ENCODE data around the gene RPL18. TPM values are rescaled to one million over a fixed set of nuclear protein-coding genes. Genes with fewer than 3 reads are reported as not detected.
A peak's percentile ranks its signal among the peaks of the same experiment; 100 is the strongest.
"Not testable (repeated sequence)": the region's sequence is repeated elsewhere in the genome, so short reads cannot be mapped to it uniquely, and the experiment has no call there.

The RPL18 gene
- total RNA-seq, result 1,626 and 2,230 TPM in 2 replicates

DNA sequence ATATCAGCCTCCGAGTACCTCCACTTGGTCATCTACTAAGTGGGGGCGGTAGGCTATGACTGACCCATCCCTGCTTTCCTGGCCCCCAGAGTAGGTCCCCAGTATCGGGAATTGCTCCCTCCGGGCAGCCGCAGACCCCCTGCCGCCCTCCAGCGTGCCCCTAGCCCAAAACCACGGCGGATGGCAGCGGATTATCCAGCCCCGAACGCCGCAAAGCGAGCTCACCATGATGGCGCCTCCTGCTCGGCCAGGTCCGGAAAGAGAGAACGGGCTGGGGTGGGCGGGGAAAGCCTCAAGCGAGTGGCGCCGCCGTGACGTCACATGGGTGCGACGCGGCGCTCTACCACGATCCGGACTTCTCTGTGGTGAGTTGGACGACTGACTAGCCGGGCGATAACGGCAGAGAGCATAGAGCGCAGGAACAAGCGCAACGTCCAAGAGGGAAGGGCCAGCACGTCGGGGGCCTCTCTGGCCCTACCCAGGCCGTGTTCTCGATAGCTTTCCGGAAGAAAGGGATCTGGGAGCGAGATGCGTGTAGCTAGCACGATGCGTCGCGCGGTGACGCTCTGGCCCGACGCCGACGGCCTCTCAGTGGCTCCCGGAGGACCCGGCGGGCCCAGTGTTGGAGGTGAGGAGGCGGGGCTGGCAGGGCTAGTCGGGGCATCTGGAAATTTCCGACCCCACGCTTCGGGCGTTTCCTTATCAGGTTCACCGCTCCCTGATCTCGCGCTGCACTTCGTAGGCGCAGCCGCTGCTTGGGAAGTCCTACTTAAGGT, at the start of gene RPL18, which contains the start of gene SPHK2:
TSS of gene RPL18 (minus strand) at position 263 of the 776 bp plus-strand sequence. CDS start at position 228, 35 bp downstream.
TSS of gene SPHK2 (plus strand) at position 591 of the 776 bp plus-strand sequence. CDS start 1,009 bp downstream, outside the sequence.
- peak; percentile 100 for DNase-seq

DNA sequence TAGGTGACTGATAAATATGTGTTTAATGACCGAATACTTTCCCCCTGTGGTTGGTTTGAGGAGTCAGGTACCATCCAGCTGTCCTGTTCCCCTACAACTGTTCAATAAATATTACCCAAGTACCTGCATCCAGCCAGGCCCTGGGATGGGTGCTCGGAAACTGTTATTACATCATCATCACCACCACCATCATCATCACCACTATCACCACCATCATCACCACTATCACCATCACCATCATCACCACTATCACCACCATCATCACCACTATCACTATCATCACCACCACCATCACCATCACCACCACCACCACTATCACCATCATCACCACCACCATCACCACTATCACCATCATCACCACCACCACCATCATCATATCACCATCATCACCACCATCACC, 49.8 kb upstream of the RPL18 start:
- no peak for DNase-seq

DNA sequence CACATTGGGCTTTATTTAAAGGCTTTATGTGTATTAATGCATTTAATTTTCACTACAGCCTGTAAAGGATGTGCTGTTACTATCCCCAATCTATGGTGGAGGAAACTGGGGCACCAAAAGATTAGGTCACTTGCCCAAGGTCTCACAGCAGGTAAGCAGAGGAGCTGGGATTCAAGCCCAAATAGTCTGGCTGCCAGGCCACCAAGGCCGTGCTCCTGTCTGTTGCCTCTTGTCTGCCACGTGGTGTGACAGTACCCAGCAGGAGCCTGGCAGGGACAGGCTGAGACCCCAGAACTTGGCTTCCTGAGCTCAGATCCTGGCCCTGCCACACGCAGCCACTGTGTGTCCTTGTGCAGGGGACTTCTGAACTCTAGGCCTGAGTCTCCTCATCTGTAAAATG, 49.4 kb upstream of the RPL18 start:
- no peak for DNase-seq

DNA sequence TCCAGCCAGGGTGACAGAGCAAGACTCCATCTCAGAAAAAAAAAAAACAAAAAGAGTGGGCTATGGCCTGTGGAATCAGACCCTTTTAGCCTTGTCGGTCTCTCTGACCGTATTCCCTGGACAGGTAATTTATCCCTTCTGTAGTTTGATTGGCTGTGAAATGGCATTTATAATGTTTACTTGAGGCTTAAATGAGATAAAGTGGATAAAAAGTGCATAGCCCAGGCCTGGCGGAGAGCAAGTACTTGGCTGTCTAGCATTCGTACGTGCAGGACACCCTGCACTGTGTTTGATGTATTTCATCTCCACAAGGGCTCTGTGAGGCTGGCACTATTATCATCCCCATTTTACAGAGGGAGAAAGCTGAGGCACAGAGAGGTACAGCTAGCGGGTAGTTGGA, 46.8 kb upstream of the RPL18 start:
- DNase-seq, result no peak

DNA sequence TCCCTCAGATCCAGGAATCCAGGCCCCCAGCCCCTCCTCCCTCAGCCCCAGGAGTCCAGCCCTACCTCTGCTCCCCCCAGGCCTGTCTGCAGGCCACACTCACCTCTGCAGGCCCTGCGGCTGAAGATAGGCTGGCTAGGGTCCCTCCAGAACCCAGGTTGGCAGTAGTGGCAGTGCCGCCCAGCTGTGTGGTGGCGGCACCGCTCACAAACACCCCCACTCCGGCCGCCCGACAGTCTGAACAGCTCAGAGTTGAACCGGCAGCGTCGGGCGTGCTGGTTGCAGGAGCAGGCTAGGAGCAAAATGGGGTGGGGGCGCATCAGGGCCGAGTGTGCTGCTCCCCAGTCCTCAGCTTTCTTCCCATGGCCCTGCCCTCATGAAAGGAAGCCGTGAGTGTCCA, 45.5 kb upstream of the RPL18 start:
- no peak for DNase-seq

DNA sequence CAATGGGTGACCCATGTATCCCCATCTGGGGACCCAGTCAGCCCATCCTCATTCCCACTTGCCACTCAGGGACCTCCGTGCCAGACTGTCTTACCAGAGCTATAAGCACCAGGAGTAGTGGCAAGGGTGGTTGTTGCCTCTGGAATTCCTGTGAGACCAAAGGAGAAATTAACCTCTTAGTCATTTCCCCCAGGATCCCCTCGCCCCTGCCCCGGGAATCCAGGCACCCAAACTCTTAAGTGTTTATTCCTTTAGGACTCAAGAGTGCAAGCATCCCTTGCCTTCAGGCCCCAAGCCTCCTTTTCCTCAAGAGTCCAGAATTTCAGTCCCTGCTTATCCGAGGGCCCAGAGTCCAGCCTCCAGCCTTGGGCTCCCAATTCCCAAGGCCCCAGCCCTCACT, 44.7 kb upstream of the RPL18 start:
- no peak for DNase-seq

DNA sequence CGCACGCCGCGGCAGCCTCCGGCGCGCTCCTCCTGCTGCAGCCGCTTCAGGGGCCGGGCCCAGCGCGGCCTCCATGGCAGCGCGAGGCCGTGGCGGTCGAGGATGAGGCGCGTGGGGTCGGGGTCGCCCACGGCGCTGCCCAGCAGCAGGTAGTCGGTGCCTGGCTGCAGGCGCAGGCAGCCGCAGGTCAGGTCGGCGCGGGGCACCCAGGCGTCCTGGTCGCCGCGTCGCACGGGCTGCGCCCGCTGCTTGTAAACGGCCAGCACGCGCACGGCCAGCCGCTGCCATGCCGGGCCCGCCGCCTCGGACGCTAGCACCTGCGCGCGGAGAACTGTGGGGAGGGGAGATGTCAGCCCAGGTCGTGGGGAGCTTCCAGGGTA, 42.7 kb upstream of the RPL18 start:
- DNase-seq, result no peak

DNA sequence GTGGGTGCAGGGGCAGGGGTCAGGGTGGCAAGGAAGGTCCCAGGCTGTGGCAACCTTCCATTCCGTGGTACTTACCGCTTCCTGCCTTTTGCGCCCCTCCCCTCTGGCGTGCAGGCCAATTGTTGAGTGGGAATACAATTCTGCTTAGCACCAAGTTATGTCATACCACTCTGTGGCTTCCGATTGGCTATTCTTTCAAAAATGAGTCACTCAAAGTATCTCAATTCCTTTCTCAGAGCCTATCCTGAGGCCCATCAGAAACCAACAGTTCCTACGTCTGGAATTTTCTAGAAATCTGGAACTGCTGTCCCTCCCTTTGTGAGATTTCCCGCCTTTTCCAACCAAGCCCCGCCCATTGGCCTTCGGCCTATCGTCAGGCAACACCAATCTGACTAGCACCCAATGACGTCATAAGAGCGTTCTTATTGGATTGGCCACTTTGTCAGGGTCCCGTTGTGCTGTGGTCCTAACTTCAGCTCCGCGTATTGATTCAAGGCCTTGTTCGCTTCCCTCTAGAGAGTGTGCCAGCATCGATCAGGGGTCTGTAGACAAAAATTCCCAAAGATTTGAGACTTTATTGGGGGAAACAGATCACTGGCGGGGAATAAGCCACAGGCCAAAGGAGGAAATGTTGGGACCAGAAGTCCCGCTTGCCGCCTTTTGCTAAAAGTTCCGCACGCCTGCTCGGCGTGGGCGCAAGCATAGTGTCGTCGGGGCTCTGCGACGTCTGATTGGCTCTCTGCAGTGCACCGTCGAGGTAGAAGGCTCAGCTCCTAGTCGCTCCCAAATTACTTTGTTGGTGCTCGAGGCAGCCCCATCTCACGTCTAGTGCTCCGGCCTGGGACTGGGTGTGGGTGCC, 42.1 kb upstream of the RPL18 start:
- peak; percentile 93 for DNase-seq

DNA sequence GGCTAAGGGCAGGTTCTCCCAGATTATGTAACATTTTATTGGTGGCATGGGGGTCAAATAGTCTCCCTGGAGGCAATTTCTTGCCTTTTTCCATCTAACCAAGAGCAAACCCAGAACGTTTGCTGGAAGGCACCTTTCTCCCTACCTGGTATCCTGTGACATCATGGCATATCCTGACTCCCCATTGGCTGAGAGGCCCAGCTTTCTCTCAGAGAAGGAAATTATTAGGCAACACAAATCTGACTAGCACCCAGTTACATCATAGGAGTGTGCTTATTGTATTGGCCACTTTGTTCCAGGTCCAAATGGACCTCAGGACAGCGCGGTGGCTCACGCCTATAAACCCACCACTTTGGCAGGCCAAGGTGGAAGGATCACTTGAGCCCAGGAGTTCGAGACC, 40.8 kb upstream of the RPL18 start:
- DNase-seq, result no peak

DNA sequence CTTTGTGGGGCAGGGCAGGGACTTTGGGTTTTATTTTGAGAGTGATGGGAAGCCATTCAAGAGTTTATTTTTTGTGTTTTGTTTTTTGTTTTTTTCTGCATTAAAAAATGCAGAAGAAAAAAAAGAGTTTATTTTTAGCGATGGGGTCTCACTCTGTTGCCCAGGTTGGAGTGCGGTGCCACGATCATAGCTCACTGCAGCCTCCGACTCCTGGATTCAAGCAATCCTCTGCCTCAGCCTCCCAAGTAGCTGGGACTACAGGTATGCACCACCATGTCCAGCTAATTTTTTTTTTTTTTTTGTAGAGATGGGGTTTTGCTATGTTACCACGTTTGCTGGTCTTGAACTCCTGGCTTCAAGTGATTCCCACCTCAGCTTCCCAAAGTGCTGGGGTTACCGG, 39.5 kb upstream of the RPL18 start:
- no peak for DNase-seq

DNA sequence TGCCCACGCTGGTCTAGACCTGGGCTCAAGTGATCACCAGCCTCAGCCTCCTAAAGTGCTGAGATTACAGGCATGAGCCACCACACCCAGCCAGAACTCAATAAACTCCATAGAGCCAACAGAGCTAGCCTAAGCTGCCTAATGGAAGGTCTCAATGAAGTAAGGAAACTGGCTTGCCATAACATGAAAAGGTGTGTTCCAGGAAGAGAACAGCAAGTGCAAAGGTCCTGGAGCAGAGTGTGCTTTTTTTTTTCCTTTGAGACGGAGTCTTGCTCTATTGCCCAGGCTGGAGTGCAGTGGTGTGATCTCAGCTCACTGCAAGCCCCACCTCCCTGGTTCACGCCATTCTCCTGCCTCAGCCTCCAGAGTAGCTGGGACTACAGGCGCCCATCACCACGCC, 38.9 kb upstream of the RPL18 start:
- DNase-seq, result not testable (repeated sequence)

DNA sequence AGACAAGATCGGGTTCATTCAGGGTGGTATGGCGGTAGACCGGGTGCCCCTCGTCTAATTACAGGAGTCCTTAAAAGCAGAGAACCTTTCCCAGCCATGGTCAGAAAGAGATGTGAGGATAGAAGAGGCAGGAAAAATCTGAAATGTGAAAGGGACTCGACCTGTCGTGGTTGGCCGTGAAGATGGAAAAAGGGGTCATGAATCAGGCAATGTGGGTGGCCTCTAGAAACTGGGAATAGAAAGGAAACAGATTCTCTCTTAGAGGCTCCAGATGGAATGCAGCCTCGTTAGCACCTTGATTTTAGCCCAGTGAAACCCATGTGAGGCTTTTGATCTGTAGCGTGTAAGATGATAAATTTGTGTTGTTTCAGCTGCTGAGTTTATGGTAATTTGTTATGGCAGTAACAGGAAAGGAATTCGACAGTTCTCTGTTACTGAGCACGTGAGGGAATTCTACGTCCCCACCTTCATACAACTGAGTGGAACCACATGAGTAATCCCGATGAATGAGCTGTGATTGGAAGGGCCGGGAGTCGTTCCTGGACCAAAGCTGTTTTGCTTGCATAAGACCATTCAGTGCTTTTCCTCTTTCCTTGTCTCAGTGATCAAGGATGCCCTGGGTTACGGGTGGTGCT, 38.0 kb upstream of the RPL18 start:
- DNase-seq, result peak; percentile 77

DNA sequence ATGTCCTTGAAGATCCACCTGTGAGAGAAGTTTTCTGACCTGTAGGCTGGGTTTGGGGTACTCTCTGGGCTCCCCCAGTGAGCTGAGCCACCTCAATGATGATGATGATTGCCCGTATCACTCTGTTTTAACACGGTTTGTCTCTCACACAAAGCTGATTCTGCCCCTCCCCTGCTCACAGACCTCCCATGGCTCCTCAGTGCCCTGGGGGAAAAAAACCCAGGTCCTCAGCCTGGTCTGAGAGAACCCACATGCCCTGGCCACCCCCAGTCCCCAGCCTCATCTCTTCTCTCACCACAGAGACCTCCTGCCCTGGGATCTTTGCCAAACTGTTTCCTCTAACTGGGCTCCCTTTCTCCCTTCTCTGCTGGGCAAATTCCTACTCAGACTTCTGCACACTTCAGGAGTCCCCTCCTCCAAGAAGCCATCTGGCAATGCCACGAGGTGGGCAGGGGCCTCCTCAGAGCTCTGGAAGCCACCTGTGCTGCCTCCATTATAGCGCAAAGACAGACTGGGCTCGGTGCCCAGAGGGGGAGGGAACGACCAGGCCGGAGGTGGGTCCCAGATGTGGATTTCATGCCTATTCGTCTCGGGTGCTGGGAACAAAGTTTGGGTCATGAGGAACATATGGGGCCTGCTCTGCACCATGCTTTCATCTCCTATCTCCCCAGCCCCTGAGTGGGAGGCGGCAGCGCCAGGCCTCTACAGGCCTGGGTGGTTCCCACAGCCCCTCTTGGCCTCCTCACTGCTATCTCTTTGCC, 35.5 kb upstream of the RPL18 start:
- DNase-seq, result no peak

DNA sequence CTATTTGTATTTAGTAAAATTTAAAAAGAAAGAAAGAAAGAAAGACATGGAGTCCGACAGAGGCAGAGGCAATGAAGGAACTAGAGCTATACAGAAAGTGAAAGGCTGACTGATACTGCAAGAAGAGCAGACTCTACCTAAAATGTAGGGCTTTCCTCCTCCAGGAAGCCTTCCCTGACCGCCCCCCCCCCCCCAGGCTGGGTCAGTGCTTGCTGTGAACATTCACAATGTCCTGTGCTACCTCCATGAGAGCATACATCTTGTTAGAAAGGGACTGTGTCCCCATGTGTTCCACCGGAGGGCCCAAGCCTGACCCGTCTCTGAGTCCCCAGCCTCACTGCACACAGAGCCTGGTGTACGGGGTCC, 32.7 kb upstream of the RPL18 start:
- DNase-seq, result no peak

DNA sequence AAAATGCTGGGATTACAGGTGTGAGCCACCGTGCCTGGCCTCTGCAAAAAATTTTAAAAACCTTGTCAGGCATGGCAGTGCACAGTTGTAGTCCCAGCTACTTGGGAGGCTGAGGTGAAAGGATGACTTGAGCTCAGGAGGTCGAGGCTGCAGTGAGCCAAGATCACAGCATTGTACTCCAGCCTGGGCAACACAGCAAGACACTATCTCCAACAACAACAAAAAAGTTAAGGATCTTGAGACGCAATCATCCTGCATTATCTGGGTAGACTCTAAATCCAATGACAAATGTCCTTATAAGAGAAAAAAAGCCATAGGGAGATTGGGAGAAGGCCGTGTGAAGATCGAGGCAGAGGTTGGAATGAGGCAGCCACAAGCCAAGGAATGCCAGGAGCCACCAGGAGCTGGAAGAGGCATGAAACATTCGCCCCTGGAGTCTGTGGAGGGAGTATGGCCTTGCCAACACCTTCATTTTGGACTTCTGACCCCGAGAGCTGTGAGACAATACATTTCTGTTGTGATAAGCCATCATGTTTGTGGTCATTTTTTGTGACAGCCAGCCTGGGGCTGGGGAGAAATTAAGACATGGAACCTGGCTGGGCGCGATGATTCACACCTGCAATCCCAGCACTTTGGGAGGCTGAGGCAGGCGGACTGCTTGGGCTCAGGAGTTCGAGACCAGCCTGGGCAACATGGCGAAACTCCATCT, 32.1 kb upstream of the RPL18 start:
- DNase-seq, result no peak

DNA sequence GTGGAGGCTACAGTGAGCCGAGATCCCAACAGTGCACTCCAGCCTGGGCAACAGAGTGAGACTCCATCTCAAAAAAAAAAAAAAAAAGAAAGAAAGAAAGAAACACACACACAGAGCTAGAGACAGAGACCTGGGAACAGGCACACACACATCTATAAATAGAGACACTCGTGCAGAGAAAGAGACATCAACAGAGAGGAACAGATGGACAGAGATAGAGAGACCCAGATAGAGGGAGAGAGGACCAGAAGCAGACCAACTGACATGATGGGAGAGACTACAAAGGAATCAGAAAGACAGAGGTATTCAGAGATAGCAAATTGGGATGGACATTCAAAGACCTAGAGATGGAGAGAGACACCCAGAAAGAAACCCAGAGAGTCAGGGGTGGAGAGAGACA, 29.2 kb upstream of the RPL18 start:
- no peak for DNase-seq

DNA sequence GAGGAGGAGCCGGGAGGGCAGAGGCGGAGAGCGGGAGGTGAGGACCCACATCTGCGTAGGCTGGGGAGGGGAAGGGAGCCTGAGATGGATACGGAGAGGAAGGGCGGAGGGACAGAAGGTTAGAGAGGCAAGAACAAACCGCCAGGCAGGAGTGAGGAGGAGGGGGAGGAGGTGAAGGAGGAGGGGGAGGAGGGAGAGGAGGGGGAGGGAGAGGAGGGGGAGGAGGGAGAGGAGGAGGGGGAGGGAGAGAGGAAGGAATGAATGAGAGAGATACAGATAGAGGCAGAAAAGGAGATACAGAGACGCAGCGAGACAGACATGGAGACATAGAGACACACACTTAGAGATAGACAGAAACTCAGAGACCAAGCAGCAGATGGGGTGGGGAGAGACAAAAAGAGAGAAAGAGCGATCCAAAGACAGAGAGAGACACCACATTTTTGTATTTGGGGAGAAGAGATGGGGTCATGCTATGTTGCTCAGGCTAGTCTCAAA, 27.8 kb upstream of the RPL18 start:
- no peak for DNase-seq

DNA sequence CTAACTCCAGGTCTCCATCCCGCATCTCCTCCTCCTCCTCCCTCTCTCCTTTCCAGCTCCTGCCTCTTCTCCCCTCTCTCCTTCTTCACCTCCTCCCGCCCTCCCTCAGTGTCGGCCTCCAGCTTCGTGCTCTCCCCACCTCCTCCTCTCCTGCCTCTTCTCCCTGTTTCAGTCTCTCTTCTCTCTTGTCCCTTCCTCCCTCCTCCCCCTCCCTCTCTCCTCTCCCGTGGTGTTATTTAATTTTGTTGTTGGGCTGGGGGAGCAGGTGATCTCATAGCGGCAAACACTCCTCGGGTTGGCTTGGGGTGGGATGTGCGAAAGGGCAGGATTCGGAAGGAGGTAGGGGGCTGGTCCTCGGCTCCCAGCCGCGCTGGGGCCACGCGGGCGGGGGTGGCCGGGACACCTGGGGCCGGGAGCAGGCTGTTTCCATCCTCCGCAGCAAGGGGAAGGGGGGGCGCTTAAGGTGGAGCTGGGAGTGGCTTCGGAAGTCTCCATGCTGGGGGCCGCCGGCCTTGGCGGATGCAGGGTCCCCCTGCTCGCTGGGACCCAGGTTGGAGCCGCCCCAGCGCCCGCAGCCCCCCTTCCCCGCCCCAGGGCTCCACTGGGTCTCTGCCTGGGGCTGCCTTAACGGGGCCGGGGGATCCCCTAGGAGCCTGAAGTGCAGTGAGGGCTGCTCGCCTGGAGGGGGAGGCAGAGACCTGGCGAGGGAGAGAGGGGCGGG, 27.2 kb upstream of the RPL18 start, which contains the start of gene CA11:
TSS of gene CA11 (minus strand) at position 187 of the 721 bp plus-strand sequence. CDS start 555 bp downstream, outside the sequence.
- peak; percentile 89 for DNase-seq

DNA sequence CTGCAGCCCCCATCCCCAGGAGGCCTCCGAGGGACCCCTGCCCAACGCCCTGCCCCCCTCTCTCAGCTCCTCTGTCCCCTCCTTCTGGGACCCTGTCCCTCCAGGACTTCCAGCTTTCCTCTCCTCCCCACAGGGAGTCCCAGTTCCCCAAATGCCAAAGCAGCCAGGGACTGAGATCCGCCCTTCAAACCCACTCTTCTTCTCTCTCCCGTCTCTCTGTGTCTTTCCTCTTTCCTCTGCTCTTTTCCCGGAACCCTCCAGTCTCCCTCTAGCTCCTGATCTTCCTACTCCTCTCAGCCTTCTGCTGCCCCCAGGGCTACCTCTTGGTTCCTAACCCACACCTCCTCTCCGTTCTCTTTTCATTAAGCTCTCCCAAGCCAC, 26.6 kb upstream of the RPL18 start:
- no peak for DNase-seq

DNA sequence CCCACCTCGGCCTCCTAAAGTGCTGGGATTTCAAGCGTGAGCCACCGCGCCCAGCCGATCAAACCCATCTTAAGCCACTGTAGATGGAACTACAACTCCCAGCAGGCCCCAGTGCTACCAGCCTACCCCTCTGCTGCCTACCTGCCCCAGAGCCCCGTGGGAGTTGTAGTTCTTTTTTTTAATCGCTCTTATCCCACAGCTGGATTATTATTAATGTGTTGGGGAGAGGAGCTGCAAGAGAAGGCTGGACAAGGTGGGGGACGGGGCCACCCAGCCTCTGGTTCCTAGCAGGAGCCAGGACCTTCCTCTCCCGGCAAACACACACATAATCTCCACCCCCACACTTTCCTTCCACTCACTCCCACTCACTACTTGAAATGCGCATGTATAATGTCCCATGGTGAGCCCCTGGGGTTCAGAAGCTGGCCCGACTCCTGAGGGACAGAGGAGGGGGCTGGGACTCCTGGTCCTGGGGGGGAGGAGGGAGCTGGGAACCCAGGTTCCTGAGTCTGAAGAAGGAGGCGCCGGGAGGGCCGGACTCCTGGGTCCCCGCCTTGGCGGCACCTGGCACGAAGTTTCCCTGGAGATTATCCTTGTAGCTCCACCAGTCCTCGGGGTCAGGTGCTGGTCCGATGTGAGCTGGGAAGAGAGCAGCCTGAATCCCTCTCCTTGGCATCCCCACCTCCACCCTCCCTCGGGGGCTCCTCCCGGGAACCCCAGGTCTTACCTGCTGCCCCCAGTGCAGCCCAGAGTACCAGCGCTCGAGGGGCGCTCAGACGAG, 26.1 kb upstream of the RPL18 start:
- peak; percentile 80 for DNase-seq

Measured in dermis blood vessel endothelial cell (primary cell).